NCI-H1436 treated with DMSO at 0.1 percent for 48 hours (cell line): ENCODE data around the gene COL6A3.

Source experiments
- DNase-seq: peaks from one replicate; lab custom pipeline; 2025; lab: John Stamatoyannopoulos, UW

COL6A3 gene

GRCh38 chr2:237348281-237348865, 65.6 kb downstream of the COL6A3 start:
- DNase-seq = no peak

- peak; percentile 26 for DNase-seq
These were observed 67.9 kb downstream of the COL6A3 start for GRCh38 chr2:237345891-237346640.

- DNase-seq = no peak
These were observed 68.6 kb downstream of the COL6A3 start for GRCh38 chr2:237345411-237345810.

- DNase-seq = no peak
These were observed 69.0 kb downstream of the COL6A3 start for GRCh38 chr2:237344942-237345341.

GRCh38 chr2:237343993-237344392, 70.0 kb downstream of the COL6A3 start:
- no peak for DNase-seq

- peak; percentile 19 for DNase-seq
These were observed 72.1 kb downstream of the COL6A3 start for GRCh38 chr2:237341872-237342271.

- DNase-seq = no peak
These were observed 76.4 kb downstream of the COL6A3 start for GRCh38 chr2:237337586-237337985.

- DNase-seq = no peak
These were observed 77.8 kb downstream of the COL6A3 start for GRCh38 chr2:237336131-237336530.

- DNase-seq = no peak
These were observed 80.2 kb downstream of the COL6A3 start for GRCh38 chr2:237333748-237334147.

- DNase-seq = no peak
These were observed 83.4 kb downstream of the COL6A3 start for GRCh38 chr2:237330541-237330940.

- no peak for DNase-seq
These were observed 86.6 kb downstream of the COL6A3 start for GRCh38 chr2:237327175-237327950.

- DNase-seq = no peak
These were observed 87.4 kb downstream of the COL6A3 start for GRCh38 chr2:237326266-237327171.

GRCh38 chr2:237324837-237325236, 89.1 kb downstream of the COL6A3 start:
- no peak for DNase-seq

GRCh38 chr2:237324405-237324831, 89.5 kb downstream of the COL6A3 start:
- DNase-seq = no peak

- DNase-seq = no peak
These were observed 90.3 kb downstream of the COL6A3 start for GRCh38 chr2:237323656-237324055.

GRCh38 chr2:237322564-237322963, 91.4 kb downstream of the COL6A3 start:
- DNase-seq = no peak

GRCh38 chr2:237321746-237322145, 92.2 kb downstream of the COL6A3 start:
- DNase-seq = no peak

GRCh38 chr2:237320801-237321560, 93.0 kb downstream of the COL6A3 start:
- no peak for DNase-seq

GRCh38 chr2:237319887-237320286, 94.1 kb downstream of the COL6A3 start:
- DNase-seq = no peak

GRCh38 chr2:237319086-237319820, 94.7 kb downstream of the COL6A3 start:
- no peak for DNase-seq
